SJCRH30 (cell line): Measurements from ENCODE around the gene KRT77. TPM values are rescaled to one million over a fixed set of nuclear protein-coding genes. Genes with fewer than 3 reads are reported as not detected.

Experiments used
- total RNA-seq: library from RNA; depleted of rRNA; stranded (reverse); fragments of >200 nt; shearing (Covaris generic); gene quantifications from 2 replicates; pipeline ENCODE4 v1.2.3, GENCODE V29; 2014; rRNA removed

KRT77 gene
- total RNA-seq, 1 experiment from 2014 or later = not detected

Other genes starting within 250 kb of the KRT77 start
- gene KRT6C, start 229.7 kb downstream of the KRT77 start, total RNA-seq = not detected in 2 replicates
- not detected in 2 replicates for gene KRT6A, start 210.3 kb downstream of the KRT77 start, total RNA-seq
- not detected in 2 replicates for gene KRT5, start 183.1 kb downstream of the KRT77 start, total RNA-seq
- not detected in 2 replicates for gene KRT71, start 150.4 kb downstream of the KRT77 start, total RNA-seq
- gene KRT74, start 129.7 kb downstream of the KRT77 start, total RNA-seq = not detected in 2 replicates
- gene KRT72, start 102.1 kb downstream of the KRT77 start, total RNA-seq = not detected in 2 replicates
- not detected in 2 replicates for gene KRT73, start 85.0 kb downstream of the KRT77 start, total RNA-seq
- not detected in 2 replicates for gene KRT2, start 51.3 kb downstream of the KRT77 start, total RNA-seq
- gene KRT1, start 23.1 kb downstream of the KRT77 start, total RNA-seq = not detected in 2 replicates
- gene KRT76, start 73.8 kb upstream of the KRT77 start, total RNA-seq = not detected in 2 replicates
- not detected in 2 replicates for gene KRT3, start 92.6 kb upstream of the KRT77 start, total RNA-seq
- not detected in 2 replicates for gene KRT4, start 110.6 kb upstream of the KRT77 start, total RNA-seq
- not detected in 2 replicates for gene KRT79, start 130.8 kb upstream of the KRT77 start, total RNA-seq
- gene KRT78, start 145.5 kb upstream of the KRT77 start, total RNA-seq = not detected in 2 replicates
- 1.7 and 2.4 TPM in 2 replicates for gene KRT8, start 201.6 kb upstream of the KRT77 start, total RNA-seq
- 7.4 and 9.6 TPM in 2 replicates for gene KRT18, start 245.6 kb upstream of the KRT77 start, total RNA-seq